Anterior cingulate cortex (tissue), 58 donors: ENCODE measurements around the gene PSMG1.

Source experiments
- DNase-seq, 58 donors: peaks; one replicate each; lab custom pipeline; 2025; lab: John Stamatoyannopoulos, UW

The PSMG1 gene

GRCh38 chr21:39127506-39127905, 55.7 kb downstream of the PSMG1 start:
- no peak for DNase-seq

GRCh38 chr21:39126486-39126806, 56.8 kb downstream of the PSMG1 start:
- no peak for DNase-seq

- peak in 14 of 58 donors; percentile 6 to 46 (median 20) for DNase-seq
These were observed 57.3 kb downstream of the PSMG1 start for GRCh38 chr21:39125752-39126485.
